H1 (cell line): ENCODE results near the gene ZC3H7B. TPM values are rescaled to one million over a fixed set of nuclear protein-coding genes. Genes with fewer than 3 reads are reported as not detected.

ENCODE experiments used
- ATF2 ChIP-seq: IDR thresholded peaks from 2 replicates; pipeline ENCODE4 v1.6.1; 2012; ENCODE audit warnings: low read length, inconsistent platforms
- HDAC6 ChIP-seq: IDR thresholded peaks from one replicate; pipeline ENCODE4 v1.7.1; 2012; ENCODE audit warnings: low read depth, mild to moderate bottlenecking, inconsistent platforms, low read length, moderate library complexity
- polyA plus RNA-seq, 7 experiments: library from polyadenylated mRNA; depleted of rRNA in 3 of 7; stranded (reverse) in 5 of 7; unstranded in 2 of 7; fragments of >200 nt in 5 of 7; fragments of 200-250 nt in 2 of 7; gene quantifications; 1 replicate in 5 of 7; 2 replicates in 1 of 7; 4 replicates in 1 of 7; pipeline versions ENCODE4 v1.2.1 to v1.2.3, GENCODE V29; 2011 to 2013; ENCODE audit warnings: missing spikeins in 2 of 7, mixed read lengths in 2 of 7
- total RNA-seq: library from RNA; stranded (reverse); fragmentation: NEBNext Ultra II Directional; extraction: Animal tissue kit (Norgen Biotek cat#: 25700); gene quantifications from 2 replicates; pipeline ENCODE4 v1.2.1, GENCODE V29; 2021
- TF ChIP-seq, protein P1 (sequence below), 3 experiments: IDR thresholded peaks; 1 replicate in 2 of 3; 2 replicates in 1 of 3; pipeline versions ENCODE4 v1.5.1 to v1.6.1; 2011; ENCODE audit warnings: low read length in 3 of 3, mild to moderate bottlenecking in 3 of 3, inconsistent platforms in 2 of 3, low read depth in 1 of 3, moderate library complexity in 1 of 3; ENCODE audit not compliant: insufficient read depth in 1 of 3; ENCODE audit errors: control extremely low read depth in 1 of 3

Gene ZC3H7B
- total and polyA plus RNA-seq, 2 of the 8 experiments (the other 6 are each of a cell fraction or from before 2014, with no cell fraction given) = 35.5 to 78.6 TPM

DNA sequence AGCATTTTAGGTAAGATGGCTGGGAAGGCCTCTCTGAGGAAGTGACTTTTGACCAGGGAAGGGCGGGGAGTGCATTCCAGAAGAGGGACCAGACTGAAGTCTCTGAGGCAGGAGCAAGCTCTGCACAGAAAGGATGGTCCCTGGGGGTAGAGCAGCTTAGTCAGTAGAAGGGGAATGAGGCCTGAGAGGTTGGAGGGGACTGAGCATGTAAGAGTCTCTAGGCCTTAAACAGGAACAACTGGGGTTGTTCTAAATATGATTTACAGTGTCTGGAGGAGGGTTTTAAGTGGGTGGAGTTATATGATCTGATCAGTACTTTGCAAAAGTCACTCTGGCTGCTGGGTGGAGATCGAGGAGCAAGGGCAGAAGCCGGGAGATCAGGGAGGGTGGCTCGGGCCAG is 48.8 kb downstream of the ZC3H7B start (continued):
- TF ChIP-seq, protein P1, sequence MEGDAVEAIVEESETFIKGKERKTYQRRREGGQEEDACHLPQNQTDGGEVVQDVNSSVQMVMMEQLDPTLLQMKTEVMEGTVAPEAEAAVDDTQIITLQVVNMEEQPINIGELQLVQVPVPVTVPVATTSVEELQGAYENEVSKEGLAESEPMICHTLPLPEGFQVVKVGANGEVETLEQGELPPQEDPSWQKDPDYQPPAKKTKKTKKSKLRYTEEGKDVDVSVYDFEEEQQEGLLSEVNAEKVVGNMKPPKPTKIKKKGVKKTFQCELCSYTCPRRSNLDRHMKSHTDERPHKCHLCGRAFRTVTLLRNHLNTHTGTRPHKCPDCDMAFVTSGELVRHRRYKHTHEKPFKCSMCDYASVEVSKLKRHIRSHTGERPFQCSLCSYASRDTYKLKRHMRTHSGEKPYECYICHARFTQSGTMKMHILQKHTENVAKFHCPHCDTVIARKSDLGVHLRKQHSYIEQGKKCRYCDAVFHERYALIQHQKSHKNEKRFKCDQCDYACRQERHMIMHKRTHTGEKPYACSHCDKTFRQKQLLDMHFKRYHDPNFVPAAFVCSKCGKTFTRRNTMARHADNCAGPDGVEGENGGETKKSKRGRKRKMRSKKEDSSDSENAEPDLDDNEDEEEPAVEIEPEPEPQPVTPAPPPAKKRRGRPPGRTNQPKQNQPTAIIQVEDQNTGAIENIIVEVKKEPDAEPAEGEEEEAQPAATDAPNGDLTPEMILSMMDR (IDR thresholded peaks at IDR 0.05; ENCODE audit: control extremely low read depth in 1 of 3, insufficient read depth in 1 of 3, low read depth in 1 of 3, low read length in 3 of 3) = no peak
- no peak for TF ChIP-seq HDAC6
- TF ChIP-seq ATF2 = no peak
